ENCODE results near the gene TMED8.

DNA sequence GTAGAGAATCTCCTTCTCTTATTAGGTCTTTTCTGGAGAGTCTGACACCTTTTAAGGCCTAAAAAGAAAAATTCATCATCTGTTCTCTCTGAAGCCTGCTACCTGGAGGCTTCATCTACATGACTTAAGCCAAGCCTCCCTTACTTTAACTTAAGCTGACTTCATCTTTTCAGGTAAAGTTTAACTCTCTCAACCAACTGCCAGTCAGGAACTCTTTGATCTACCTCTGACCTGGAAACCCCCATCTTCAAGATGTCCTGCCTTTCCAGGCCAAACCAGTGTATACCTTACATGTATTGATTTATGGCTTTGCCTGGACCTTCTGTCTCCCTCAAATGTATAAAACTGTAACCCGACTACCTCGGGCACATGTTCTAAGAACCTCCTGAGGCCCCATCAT is 38.6 kb downstream of the TMED8 start:
- TF ChIP-seq, protein P1, sequence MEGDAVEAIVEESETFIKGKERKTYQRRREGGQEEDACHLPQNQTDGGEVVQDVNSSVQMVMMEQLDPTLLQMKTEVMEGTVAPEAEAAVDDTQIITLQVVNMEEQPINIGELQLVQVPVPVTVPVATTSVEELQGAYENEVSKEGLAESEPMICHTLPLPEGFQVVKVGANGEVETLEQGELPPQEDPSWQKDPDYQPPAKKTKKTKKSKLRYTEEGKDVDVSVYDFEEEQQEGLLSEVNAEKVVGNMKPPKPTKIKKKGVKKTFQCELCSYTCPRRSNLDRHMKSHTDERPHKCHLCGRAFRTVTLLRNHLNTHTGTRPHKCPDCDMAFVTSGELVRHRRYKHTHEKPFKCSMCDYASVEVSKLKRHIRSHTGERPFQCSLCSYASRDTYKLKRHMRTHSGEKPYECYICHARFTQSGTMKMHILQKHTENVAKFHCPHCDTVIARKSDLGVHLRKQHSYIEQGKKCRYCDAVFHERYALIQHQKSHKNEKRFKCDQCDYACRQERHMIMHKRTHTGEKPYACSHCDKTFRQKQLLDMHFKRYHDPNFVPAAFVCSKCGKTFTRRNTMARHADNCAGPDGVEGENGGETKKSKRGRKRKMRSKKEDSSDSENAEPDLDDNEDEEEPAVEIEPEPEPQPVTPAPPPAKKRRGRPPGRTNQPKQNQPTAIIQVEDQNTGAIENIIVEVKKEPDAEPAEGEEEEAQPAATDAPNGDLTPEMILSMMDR (IDR thresholded peaks at IDR 0.05), result no peak
- TF ChIP-seq EZH2 (IDR thresholded peaks at IDR 0.05) (no peak), EZH2phosphoT487 (IDR thresholded peaks at IDR 0.05) (no peak)
